Astrocyte of the spinal cord (primary cell): ENCODE data around the gene ADAMTS2.

Source experiments
- DNase-seq: peaks from one replicate; pipeline ENCODE4 v3.0.0; 2011; ENCODE audit warnings: low read depth, low spot score
- H3K4me3 ChIP-seq: 2 replicates; pipeline ENCODE4 v1.5.1; 2011; ENCODE audit warnings: low read depth, mild to moderate bottlenecking, low read length, moderate library complexity
- CTCF ChIP-seq: IDR thresholded peaks from 2 replicates; pipeline ENCODE4 v1.5.1; 2012; ENCODE audit warnings: low read depth, mild to moderate bottlenecking, low read length, inconsistent platforms
- in situ Hi-C: cut with HindIII; loops from 2 replicates; pipeline ENCODE4 v1.10.0; 2017; ENCODE audit warnings: low sequenced_read_pairs

The ADAMTS2 gene

GRCh38 chr5:179345433-179346321 lies at the start of gene ADAMTS2:
Gene ADAMTS2, minus strand, starts transcription at chr5:179345461. Its CDS starts 133 bp downstream, at chr5:179345328.
- in situ Hi-C loops, result no loop called here
- DNase-seq, result peak; percentile 14
- TF ChIP-seq CTCF, result no peak
- peak within 1 kb of the TSS; percentile 48 for H3K4me3 ChIP-seq

DNA sequence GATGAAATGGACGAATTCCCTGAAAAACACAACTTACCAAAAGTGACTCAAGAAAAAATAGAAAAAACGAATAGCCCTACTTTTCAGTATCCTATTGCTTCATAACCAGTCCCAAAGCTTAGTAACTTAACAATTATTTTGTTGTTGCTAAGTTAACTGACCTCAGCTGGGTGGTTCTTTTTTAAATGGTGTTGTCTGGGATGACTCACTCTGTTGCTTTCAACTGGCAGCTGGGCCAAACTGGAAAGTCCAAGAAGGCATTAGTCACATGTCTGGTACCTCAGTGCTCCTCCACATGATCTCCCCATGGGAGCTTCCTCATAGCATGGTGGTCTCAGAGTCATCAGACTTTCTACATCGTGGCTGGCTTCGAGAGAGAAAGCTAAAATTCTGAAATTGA lies 47.8 kb upstream of the ADAMTS2 start:
- peak; percentile 33 for DNase-seq
- in situ Hi-C loops, result no loop called here
- H3K4me3 ChIP-seq, result no peak overlapping the region
- no peak for TF ChIP-seq CTCF

DNA sequence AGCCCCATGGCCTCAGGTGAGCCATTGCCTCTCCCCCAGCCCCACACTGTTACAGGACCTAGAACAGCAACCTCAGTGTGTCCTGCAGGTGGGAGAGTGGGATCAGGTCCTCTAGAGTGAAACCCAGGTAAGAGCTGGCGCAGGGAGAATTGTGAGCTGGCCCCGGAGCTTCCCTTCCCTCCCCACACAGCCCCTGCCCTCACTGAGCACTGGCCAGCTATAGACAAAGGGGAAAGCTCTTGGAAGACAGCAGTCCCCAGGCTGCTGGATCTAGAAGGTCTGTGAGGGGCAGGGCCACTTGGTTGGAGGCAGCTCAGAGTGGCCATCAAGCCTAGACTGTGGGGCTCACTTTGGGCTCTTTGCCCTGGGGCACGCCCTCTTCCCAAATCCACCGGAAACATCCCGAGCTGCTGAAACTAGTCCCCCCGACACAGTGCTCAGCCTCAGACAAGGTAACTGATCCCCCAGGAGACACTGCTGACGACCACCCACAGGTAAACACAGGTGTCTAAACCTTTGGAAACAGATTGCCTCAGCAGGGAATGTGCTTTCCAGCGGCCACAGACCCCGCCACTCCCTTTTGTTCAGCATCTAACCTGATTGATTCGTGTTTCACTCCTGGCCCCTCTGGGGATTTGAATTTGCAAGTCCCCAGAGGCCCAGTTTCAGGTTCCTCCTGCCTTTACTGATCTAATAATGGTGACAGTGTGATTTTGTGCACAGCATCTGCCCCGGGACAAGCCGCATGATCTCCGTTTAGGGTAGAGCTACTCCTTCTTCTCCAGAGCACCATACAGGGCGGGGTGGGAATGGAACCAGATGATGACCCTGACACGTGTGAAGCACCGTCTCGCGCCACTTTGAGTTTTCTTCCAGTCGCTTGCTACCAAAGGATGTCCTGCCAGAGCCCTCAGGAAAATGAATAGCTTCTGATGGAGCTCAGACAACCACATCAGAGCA lies 42.2 kb upstream of the ADAMTS2 start:
- no peak for TF ChIP-seq CTCF
- in situ Hi-C loops, result no loop called here
- H3K4me3 ChIP-seq, result no peak overlapping the region
- no peak for DNase-seq

- DNase-seq, result no peak
- no peak for TF ChIP-seq CTCF
- in situ Hi-C loops, result no loop called here
- no peak overlapping the region for H3K4me3 ChIP-seq
These were observed 40.7 kb upstream of the ADAMTS2 start for GRCh38 chr5:179385914-179386313.

GRCh38 chr5:179382486-179382885 lies 37.2 kb upstream of the ADAMTS2 start:
- in situ Hi-C loops, result no loop called here
- no peak for TF ChIP-seq CTCF
- DNase-seq, result no peak
- no peak overlapping the region for H3K4me3 ChIP-seq

- DNase-seq, result no peak
- in situ Hi-C loops, result no loop called here
- no peak for TF ChIP-seq CTCF
- no peak overlapping the region for H3K4me3 ChIP-seq
These were observed 36.4 kb upstream of the ADAMTS2 start for GRCh38 chr5:179381691-179382090.
